Skin of body (tissue), 2 donors: ENCODE results near the gene WNK2. TPM values are rescaled to one million over a fixed set of nuclear protein-coding genes. Genes with fewer than 3 reads are reported as not detected.

Source experiments
- DNase-seq: peaks from one replicate; lab custom pipeline; 2025; lab: John Stamatoyannopoulos, UW
- total RNA-seq: library from RNA; depleted of rRNA; stranded (reverse); fragments of >200 nt; gene quantifications from one replicate; pipeline ENCODE4 v1.2.3, GENCODE V29; 2014

WNK2 gene
- total RNA-seq, 1 donor from 2014 or later, result 11.2 TPM

DNA sequence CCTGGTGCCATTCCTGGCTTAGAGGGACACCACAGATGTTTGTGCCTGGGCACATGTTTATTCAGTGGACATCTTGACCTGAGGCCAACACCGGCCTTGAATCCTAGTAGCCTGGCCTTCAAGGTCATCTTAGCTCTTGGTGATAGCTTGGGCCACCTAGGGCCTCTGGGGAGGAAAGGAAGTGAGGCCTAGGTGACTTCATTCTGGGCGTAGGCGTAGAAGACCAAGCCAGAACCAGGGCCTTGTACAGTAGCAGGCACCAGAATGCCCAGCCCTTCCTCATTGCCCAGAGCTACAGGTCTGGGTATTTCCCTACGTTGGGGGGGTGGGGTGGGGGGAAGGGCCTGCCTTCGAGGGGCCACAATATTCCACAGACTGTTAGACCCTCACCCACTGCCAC is 33.8 kb downstream of the WNK2 start:
- no peak for DNase-seq

- DNase-seq, result no peak
Observed at GRCh38 chr9:93218161-93218560, 34.2 kb downstream of the WNK2 start.

- DNase-seq, result no peak
Observed at GRCh38 chr9:93218671-93219420, 34.9 kb downstream of the WNK2 start.

GRCh38 chr9:93219692-93220091 is 35.8 kb downstream of the WNK2 start:
- no peak for DNase-seq

DNA sequence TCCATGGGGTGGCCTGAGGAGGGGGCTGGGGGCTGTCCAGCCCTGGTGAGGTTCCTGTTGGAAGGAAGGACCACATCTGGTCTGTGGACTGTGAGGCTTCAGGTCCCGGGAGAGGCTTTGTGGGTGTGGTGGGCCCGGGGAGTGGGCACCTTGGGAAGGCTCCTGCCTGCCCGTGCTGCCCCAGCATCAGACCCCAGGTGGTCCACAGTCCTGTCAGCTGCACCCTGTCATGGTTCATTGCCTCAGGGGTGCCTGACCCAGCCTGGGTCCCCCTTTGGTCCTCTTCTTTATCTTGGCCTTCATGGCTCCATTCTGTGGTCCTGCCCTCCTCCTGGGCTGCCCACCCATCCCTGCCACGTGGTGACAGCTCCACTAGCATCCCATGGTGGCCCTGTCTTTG is 36.7 kb downstream of the WNK2 start:
- no peak for DNase-seq

- DNase-seq, result no peak
Observed at GRCh38 chr9:93221044-93221443, 37.1 kb downstream of the WNK2 start.

GRCh38 chr9:93222890-93223259 is 38.9 kb downstream of the WNK2 start:
- no peak for DNase-seq

- peak; percentile 36 for DNase-seq
Observed at GRCh38 chr9:93223260-93224180, 39.6 kb downstream of the WNK2 start.

DNA sequence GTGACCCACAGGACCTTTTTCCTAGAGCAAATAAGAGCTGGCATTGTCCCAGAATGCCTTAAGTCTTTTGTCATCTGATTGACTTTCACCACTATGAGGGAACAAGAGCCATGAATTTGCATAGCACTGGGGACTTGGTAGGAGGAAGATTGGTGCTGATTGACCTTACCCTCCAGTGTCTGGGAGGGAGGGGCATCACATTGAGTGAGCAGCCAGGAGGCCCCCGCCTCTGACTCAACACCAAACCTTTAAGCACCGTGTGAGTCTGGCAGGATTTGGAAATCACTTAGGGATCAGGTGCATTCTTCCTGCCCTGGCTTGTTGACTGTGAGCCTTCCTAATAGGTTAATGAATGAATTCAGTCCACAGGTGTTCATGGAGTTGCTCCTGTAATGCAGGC is 40.7 kb downstream of the WNK2 start:
- DNase-seq, result no peak

- DNase-seq, result no peak
Observed at GRCh38 chr9:93225417-93225816, 41.5 kb downstream of the WNK2 start.

DNA sequence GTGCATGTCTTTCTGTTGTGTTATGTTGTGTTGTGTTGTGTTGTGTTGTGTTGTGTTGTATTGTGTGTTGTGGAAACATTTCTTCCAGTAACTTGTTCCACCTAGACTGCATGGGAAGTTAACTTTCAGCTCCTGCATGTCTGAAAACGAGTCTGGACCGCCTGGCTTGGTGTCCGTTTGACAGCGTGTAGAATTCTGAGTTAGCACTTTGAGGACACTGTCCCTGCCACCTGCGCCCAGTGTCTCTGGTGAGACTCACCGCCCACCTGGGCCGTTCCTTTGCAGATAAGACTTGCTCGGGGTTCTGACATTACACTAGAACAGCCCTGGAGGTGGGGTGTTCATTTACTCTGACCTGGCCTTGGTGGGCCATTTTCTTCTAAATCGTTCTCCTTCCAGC is 42.0 kb downstream of the WNK2 start:
- no peak for DNase-seq

DNA sequence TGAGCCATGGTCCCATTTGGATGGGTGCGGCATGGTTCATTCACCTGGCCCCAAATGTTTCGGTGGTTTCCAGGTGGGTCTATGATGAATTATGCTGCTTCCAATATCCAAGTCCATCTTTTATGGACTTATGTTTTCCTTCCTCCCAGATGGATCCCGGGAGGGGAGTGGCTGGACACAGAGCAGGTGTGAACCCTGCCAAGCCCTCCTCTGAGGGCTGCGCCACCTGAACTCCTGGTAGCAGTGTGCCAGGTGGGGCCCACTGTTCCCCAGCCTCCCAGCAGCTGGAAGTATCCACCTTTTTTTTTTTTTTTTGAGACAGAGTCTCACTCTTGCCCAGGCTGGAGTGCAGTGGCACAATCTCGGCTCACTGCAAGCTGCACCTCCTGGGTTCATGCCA is 42.9 kb downstream of the WNK2 start:
- DNase-seq, result no peak

DNA sequence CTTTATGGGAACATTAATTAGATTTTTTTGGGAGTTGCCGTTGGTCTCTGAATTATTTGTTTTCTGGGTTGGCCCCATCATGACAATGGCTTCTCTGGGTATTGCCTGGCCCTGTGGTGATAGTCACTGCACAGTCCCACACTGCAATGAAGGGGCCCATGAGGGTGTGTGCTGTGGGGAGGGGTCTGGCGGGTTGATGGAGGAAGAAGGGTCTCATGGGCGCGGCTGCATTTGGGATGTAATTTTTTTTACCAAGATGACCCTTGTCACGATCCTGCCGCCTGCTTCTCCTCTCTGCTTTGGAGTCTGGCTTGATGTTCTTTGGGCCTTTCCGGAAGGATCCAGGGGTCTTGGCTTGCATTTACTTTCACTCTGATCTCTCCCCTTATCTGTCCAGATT is 44.1 kb downstream of the WNK2 start:
- DNase-seq, result no peak

DNA sequence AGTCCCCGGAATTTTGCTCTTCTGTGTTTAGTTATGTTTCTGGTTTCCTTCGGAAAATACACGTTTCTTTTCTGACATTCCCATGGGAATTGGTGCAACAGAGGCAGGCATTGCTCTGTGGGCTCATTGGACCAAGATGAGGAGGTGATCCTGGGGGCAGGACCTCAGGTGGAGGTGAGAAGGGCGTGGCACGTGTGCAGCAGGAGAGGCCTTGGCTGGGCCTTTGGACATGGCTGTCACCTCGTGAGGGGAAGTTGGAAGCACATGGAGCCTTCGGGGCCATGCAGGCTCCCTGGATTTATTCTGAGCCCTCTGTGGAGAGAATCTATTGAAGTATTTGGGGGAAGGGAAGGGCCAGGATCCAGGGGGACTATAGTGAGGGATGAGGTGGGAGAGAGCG is 44.5 kb downstream of the WNK2 start:
- no peak for DNase-seq

- no peak for DNase-seq
Observed at GRCh38 chr9:93229636-93230035, 45.7 kb downstream of the WNK2 start.

- no peak for DNase-seq
Observed at GRCh38 chr9:93230185-93230584, 46.2 kb downstream of the WNK2 start.

- DNase-seq, result no peak
Observed at GRCh38 chr9:93230601-93231000, 46.7 kb downstream of the WNK2 start.

DNA sequence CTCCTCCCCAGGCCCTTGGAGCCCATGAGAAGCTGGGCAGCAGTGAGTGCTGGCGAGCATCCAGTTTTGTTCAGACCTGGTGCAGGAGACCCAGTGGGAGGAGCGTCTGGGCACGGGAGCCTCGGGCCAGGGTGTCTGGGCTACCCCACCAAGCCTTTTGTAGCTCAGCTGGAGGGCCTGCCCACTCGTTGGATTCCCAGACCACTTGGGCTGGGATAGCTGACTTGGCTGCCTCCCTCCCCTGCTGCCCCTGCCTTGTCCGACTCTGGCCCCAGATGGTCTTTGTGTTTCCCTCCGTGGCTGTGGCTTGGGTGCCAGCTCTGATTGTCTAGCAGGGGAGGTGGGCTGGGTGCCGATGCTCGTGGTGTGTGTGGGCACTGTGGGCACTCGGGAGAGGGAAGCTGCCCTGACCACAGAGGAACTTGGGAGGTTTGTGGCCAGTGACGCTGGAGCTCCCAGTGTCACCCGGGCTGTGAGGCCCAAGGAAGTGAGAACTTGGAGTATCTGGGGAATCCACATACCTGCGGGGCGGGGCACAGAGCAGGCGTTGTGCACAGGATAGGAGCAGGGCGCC is 47.3 kb downstream of the WNK2 start:
- DNase-seq, result no peak

DNA sequence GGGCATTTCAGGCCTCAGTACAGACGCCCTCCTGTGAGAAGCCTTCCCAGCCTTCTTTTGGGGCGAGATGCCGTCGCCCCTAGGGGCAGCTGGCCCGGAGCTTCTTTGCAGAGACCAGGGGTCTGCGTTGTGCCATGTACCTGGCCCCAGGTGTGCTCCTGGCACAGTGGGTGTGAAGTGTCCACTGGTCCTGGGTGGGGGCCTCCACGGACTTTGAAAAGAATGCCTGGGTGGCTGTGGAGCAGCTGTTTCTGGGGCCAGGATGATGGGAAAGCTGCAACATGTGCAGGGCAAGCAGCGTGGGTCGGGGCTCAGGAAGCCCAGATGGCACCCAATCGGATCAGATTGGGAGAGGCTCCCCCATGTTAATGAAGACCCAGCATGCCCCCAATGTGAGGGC is 47.8 kb downstream of the WNK2 start:
- DNase-seq, result no peak

- DNase-seq, result no peak
Observed at GRCh38 chr9:93232388-93232960, 48.5 kb downstream of the WNK2 start.

GRCh38 chr9:93233033-93233432 is 49.1 kb downstream of the WNK2 start:
- no peak for DNase-seq

- no peak for DNase-seq
Observed at GRCh38 chr9:93234600-93234999, 50.7 kb downstream of the WNK2 start.
